HuH-7.5 (cell line): ENCODE data around the gene PLA2G4F.

Experiments
- DNase-seq: peaks from one replicate; pipeline ENCODE4 v3.0.0; 2011; ENCODE audit warnings: low spot score

The PLA2G4F gene

DNA sequence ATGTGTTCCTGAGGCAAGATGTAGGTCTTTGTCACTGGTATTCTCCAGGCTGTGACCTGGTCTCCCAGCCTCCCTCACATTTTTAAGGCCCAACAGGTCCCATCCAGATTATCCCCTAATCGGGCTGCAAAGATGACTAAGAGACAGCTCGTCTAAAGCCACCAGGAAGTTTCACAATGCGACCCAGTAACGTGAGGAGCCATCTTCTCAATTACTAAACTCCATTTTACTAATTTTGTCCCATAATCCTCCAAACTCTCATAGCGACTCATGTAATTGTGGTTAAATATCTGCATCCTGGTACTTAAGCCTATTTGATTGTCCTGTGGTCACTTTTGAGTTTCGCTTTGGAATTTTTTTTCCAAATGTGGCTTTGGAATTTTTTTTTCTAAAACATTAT is 8.7 kb upstream of the PLA2G4F start:
- DNase-seq = no peak

DNA sequence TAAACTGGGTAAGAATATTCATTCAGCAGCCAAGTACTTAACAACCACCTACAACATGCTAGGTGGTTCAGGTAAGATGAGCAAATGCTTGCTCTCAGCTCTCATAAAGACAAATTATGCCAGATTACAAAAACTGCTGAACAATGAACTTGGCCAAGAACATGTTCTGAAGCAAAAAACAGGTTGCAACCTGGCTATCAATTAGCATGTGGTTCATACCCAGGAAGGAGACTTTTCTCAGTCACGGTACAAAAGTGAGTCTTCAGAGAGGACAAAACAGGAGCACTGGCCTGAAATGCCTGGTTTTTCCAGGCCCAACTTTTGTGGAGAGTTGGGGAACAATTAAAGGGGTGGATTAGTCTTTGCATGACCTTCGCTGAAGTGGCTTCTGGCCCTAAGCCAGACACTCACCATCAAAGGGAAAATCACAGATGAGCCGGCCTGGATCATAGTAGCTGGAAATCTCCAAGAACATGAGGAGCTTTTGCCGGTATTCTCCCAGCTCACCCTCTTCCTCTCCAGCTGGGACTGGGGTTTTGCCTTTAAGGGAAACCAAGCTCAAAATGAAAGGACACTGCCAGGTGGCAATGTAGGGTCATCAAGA is 7.6 kb upstream of the PLA2G4F start:
- no peak for DNase-seq

DNA sequence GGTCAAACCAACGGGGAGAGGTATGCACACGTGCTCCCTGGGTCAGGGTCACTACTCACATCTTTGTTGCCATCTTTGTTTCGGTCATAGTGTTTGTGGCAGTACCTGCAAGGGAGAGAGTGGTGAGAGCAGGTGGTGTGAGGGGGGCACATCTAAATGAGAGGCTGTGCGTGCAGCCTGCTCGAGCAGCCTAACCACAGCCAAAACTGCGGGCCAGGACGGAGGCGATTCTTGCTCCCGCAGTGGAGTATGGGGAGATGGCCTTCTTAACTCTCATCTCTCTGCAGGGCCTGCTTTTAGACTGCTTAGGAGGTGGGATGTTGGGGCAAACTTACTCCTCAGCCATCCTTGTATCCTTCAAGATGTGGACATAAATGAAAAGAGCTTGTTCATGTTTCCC is 6.9 kb upstream of the PLA2G4F start:
- no peak for DNase-seq

- no peak for DNase-seq
Measured at GRCh38 chr15:42160136-42160535, 3.7 kb upstream of the PLA2G4F start.

DNA sequence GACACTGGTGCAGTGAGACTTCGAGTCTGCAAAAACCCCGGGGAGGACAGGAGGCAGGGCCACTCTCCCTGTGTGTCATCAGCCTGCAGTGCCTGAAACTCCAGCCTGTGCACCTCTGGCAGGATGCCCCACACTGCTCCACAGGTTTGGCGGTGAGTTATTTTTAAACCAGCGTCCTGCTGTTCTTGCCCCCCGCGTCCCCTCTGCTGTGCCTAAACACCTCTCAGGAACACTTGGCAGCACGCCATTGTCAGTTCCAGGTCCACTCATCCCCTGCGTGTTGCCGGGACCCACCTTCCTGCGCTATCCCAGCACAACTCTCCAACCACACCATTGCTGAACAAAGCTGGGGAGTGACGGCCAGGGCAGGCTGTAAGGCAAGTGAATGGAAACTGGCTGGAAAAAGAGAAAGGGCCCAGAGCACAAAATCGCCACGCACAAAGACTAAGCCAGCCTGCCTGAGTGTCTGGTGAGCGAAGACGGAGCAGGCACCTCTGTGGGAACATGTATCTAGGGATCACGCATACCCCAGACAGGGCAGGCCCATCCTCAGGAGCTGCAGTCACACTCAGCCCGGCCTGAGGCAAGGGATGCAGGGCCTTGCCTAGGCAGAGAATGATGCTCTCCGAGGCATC is 3.1 kb upstream of the PLA2G4F start:
- no peak for DNase-seq

DNA sequence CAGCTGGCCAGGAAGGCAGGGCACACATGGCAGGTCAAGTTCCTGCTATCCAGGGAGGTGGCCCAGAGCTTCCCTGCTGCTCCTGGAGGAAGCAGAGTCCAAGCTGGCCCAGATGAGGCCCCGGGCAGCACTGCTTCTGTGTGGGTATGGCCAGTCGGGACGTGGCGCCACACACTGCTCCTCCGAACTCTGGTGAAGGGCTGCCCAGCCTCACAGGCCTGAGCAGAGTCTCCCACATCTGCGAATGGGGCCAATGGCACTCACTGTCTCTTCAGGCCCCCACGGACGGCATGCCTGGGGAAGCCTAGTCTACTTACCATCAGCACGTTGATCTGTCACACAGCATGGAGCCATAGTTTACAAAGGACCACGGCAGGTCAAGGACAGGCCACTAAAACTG is 2.5 kb upstream of the PLA2G4F start:
- DNase-seq = no peak

DNA sequence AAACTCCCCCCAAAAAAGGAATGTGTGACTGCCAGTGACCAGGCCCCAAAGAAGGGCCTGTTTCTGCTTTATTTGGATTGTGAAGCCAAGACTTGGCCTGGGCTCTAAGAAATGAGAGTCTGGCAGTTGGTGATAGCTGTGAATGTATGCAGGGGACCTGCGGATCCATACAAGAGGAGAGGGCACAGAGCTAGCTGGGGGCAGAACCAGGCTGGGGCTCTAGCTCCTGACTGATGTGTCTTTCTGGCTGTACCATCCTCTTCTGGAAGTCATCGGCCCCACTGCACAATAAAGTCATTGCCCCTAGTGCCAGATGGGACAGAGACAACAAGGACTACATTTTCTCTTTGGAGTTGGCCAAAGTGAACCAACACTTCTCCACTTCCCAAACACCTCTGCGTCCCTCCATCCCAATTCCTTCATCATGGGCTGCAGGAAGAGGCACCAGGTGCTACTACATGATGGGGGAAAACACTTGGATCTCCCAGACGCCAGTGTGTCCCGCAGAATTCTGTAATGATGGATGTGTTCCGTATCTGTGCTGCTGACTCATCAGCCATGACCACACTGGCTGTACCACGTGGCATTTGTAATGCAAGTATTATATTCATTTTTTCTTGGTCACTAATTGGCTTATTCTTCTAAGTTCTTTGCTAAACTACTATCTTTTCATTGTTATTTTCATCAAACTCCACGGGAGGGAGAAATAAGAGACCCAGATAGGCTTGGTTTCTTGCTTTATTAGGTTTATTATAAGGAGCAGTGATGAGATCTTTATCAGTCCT is 1.7 kb upstream of the PLA2G4F start:
- no peak for DNase-seq

- DNase-seq = no peak
Measured at GRCh38 chr15:42157381-42157780, 945 bp upstream of the PLA2G4F start.

DNA sequence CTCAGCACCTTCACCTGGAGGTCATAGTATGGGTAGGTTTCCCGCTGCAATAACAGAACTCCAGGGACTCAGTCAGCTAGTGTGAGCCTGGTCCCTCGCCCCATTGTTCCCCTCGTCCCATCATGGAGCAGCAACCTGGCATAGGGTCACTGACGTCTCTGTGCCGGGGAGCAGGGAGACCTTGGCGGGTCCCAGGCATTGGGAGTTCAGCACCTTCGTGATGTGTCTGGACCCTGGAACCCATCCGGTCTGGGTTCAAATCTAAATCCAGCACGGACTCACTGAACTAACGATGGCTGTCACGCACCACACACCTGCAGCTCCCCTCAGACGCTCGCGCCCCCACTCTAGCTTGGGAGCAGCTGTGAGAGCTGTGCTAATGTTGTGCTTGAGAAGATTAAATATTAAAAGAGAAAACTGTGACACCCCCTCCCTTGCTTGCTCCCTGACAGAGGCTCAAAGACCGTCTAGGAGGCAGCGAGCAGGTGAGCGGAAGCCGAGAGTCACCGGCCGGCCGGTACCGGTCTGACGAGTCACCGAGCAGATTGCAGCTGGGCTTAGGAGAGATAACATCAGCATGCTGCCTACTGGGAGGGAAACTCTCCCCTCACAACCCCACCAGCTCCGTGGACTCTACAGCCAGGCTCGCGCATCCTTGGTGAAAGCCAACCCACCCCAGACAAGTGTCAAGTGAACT is 742 bp downstream of the PLA2G4F start:
- DNase-seq = no peak

GRCh38 chr15:42154956-42155355 is 1.5 kb downstream of the PLA2G4F start:
- DNase-seq = no peak

- DNase-seq = no peak
Measured at GRCh38 chr15:42154212-42154941, 2.1 kb downstream of the PLA2G4F start.

GRCh38 chr15:42153874-42154211 is 2.6 kb downstream of the PLA2G4F start:
- DNase-seq = no peak

- no peak for DNase-seq
Measured at GRCh38 chr15:42152921-42153698, 3.3 kb downstream of the PLA2G4F start.

GRCh38 chr15:42152196-42152920 is 4.1 kb downstream of the PLA2G4F start:
- no peak for DNase-seq

- no peak for DNase-seq
Measured at GRCh38 chr15:42151736-42152135, 4.7 kb downstream of the PLA2G4F start.

GRCh38 chr15:42151141-42151561 is 5.3 kb downstream of the PLA2G4F start:
- DNase-seq = no peak

GRCh38 chr15:42150219-42150970 is 6.0 kb downstream of the PLA2G4F start:
- no peak for DNase-seq

DNA sequence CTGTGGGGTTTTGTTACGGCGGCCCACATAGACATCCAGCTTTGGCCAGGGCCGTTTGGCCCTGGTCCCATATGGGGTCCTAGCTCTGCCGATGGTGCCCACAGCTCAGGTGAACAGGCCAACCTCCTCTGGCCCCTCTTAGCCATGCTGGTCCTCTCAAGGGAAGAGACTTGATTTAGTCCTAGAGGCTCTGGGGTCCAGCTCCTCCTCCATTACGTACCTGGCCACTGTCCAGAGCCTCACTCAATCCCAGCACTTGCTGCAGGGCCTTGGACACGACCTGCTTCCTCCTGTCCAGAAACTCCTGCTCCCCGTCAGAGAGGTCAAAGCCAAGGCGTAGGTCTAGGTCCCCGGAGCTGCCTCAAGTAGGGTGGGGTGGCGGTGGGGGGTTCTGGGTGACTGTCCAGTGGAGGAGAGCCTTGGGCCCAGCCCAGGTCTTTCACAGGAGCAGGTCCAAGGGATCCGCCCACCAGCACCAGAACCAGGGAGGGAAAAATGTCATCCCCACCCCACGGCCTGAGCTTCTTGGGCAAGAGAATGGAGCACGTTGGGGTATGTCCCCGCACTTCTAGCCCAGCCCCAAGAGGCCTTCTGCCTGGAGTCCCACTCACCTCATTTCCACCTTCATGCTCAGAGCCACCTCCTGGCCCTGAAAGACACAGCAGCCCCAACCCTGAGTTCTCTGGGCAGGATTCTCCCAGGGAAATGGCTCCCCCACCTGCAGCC is 6.8 kb downstream of the PLA2G4F start:
- DNase-seq = no peak

DNA sequence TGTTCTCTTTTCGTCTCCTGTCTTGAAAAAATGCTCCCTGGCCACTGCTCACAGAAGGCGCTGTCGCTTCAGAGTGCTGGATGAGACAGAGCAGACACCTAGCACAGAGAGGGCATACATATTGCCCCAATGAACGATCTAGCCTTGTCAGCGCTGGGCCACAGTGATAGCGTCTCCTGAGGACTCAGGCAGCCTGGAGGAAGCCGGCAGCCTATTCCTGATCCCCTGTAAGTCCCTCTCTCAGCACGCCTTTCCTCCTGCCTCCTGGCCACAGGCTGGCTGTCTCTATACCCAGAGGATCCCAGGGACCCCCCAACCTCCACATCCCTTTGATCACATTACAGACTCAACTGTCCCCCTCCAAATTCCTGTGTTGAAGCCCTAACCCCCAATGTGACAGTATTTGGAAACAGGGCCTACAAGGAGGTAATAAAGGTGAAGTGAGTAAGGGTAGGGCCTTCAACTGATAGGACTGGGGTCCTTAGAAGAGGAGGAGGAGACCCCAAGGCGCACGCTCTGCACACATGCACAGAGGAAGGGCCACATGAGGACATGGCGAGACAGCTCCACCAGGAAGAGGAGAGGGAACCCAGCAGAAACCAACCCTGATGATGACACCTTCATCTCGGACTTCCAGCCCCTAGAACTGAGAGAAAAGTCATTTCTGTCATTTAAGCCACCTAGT is 7.5 kb downstream of the PLA2G4F start:
- DNase-seq = no peak
